Adipocyte (in vitro differentiated cells): ENCODE results near the gene CCHCR1.
A peak's percentile ranks its signal among the peaks of the same experiment; 100 is the strongest.

Source experiments
- DNase-seq: peaks from one replicate; pipeline ENCODE4 v3.0.0-alpha.2; 2015; ENCODE audit warnings: low read depth
- H3K27me3 ChIP-seq: replicated peaks from 2 replicates; pipeline ENCODE4 v1.7.0; 2013; ENCODE audit warnings: mild to moderate bottlenecking, low read length, moderate library complexity; ENCODE audit not compliant: control insufficient read depth, insufficient read depth
- H3K36me3 ChIP-seq: 2 replicates; pipeline ENCODE4 v1.7.0; 2013; ENCODE audit warnings: low read length, mild to moderate bottlenecking, moderate library complexity; ENCODE audit not compliant: control insufficient read depth, insufficient read depth, severe bottlenecking
- H3K4me1 ChIP-seq: 2 replicates; pipeline ENCODE4 v1.7.0; 2013; ENCODE audit warnings: mild to moderate bottlenecking, low read length, moderate library complexity; ENCODE audit not compliant: control insufficient read depth, insufficient read depth
- H3K4me3 ChIP-seq: 2 replicates; pipeline ENCODE4 v1.7.0; 2013; ENCODE audit warnings: mild to moderate bottlenecking, low read length, moderate library complexity
- H3K9ac ChIP-seq: 2 replicates; pipeline ENCODE4 v1.7.0; 2013; ENCODE audit warnings: mild to moderate bottlenecking, low read length, moderate library complexity
- H3K9me3 ChIP-seq: 2 replicates; pipeline ENCODE4 v1.7.0; 2013; ENCODE audit warnings: mild to moderate bottlenecking, low read length, moderate library complexity; ENCODE audit not compliant: control insufficient read depth

Gene CCHCR1

GRCh38 chr6:31158863-31159855 lies 1.6 kb upstream of the CCHCR1 start:
- Histone ChIP-seq H3K27me3 (no peaks in the 10 kb centered on the region), H3K9me3 (no peaks in the 10 kb centered on the region), H3K36me3 (no peaks in the 10 kb centered on the region), H3K4me3 (peak overlapping the region; percentile 89), H3K4me1 (peaks cover 12% of the 10 kb centered on the region), H3K9ac (peak overlapping the region; percentile 80)
- peak; percentile 20 for DNase-seq

- no peaks in the 10 kb centered on the region for H3K9me3 ChIP-seq
- no peaks in the 10 kb centered on the region for H3K27me3 ChIP-seq
- H3K36me3 ChIP-seq = no peaks in the 10 kb centered on the region
- peak within 1 kb of the TSS; percentile 89 for H3K4me3 ChIP-seq
- H3K4me1 ChIP-seq = peaks cover 12% of the 10 kb centered on the region
- DNase-seq = peak; percentile 100
- H3K9ac ChIP-seq = peak within 1 kb of the TSS; percentile 89
Observed at GRCh38 chr6:31158140-31158862, 699 bp upstream of the CCHCR1 start, which contains the start of gene TCF19. Gene TCF19 (plus strand): TSS chr6:31158589. CDS start chr6:31159470, 881 bp downstream.

GRCh38 chr6:31156641-31157040 lies 961 bp downstream of the CCHCR1 start:
- Histone ChIP-seq H3K4me1 (peaks cover 12% of the 10 kb centered on the region), H3K9ac (no peak overlapping the region), H3K27me3 (no peaks in the 10 kb centered on the region), H3K36me3 (no peaks in the 10 kb centered on the region), H3K4me3 (no peak overlapping the region), H3K9me3 (no peaks in the 10 kb centered on the region)
- DNase-seq = no peak

GRCh38 chr6:31154436-31154835 lies 3.2 kb downstream of the CCHCR1 start:
- Histone ChIP-seq H3K4me1 (peaks cover 12% of the 10 kb centered on the region), H3K36me3 (peaks cover 6% of the 10 kb centered on the region), H3K9ac (no peak overlapping the region), H3K27me3 (no peaks in the 10 kb centered on the region), H3K4me3 (no peak overlapping the region), H3K9me3 (no peaks in the 10 kb centered on the region)
- DNase-seq = no peak

- Histone ChIP-seq H3K4me3 (no peak overlapping the region), H3K36me3 (peaks cover 6% of the 10 kb centered on the region), H3K9me3 (no peaks in the 10 kb centered on the region), H3K9ac (no peak overlapping the region), H3K4me1 (peaks cover 6% of the 10 kb centered on the region), H3K27me3 (no peaks in the 10 kb centered on the region)
- no peak for DNase-seq
Observed at GRCh38 chr6:31152781-31153180, 4.8 kb downstream of the CCHCR1 start.

GRCh38 chr6:31149827-31150447 lies 7.7 kb downstream of the CCHCR1 start:
- DNase-seq = no peak
- Histone ChIP-seq H3K9ac (no peak overlapping the region), H3K36me3 (peaks cover 6% of the 10 kb centered on the region), H3K4me1 (no peaks in the 10 kb centered on the region), H3K9me3 (no peaks in the 10 kb centered on the region), H3K4me3 (no peak overlapping the region), H3K27me3 (no peaks in the 10 kb centered on the region)

GRCh38 chr6:31145386-31145785 lies 12.2 kb downstream of the CCHCR1 start:
- no peaks in the 10 kb centered on the region for H3K27me3 ChIP-seq
- H3K4me1 ChIP-seq = peaks cover 15% of the 10 kb centered on the region
- no peaks in the 10 kb centered on the region for H3K9me3 ChIP-seq
- H3K9ac ChIP-seq = no peak overlapping the region
- H3K4me3 ChIP-seq = no peak overlapping the region
- no peak for DNase-seq
- peaks cover 4% of the 10 kb centered on the region for H3K36me3 ChIP-seq

- Histone ChIP-seq H3K4me1 (peaks cover 15% of the 10 kb centered on the region), H3K36me3 (no peaks in the 10 kb centered on the region), H3K4me3 (no peak overlapping the region), H3K9ac (no peak overlapping the region), H3K27me3 (no peaks in the 10 kb centered on the region), H3K9me3 (no peaks in the 10 kb centered on the region)
- no peak for DNase-seq
Observed at GRCh38 chr6:31144970-31145340, 12.6 kb downstream of the CCHCR1 start.

- Histone ChIP-seq H3K4me3 (no peak overlapping the region), H3K27me3 (no peaks in the 10 kb centered on the region), H3K36me3 (no peaks in the 10 kb centered on the region), H3K9me3 (no peaks in the 10 kb centered on the region), H3K9ac (no peak overlapping the region), H3K4me1 (peaks cover 15% of the 10 kb centered on the region)
- no peak for DNase-seq
Observed at GRCh38 chr6:31144296-31144969, 13.2 kb downstream of the CCHCR1 start.

- Histone ChIP-seq H3K4me1 (peaks cover 15% of the 10 kb centered on the region), H3K4me3 (peak overlapping the region; percentile 12), H3K9me3 (no peaks in the 10 kb centered on the region), H3K9ac (peak overlapping the region; percentile 28), H3K27me3 (peaks cover 3% of the 10 kb centered on the region), H3K36me3 (no peaks in the 10 kb centered on the region)
- DNase-seq = peak; percentile 80
Observed at GRCh38 chr6:31143148-31143547, 14.5 kb downstream of the CCHCR1 start.
